Hepatocyte (in vitro differentiated cells): ENCODE measurements around the gene GRIK2.

Experiments
- EZH2 ChIP-seq: fragments of 200-600 bp; sonication (generic); IDR thresholded peaks from 2 replicates; pipeline ENCODE4 v1.6.1; 2016; ENCODE audit warnings: antibody characterized with exemption, mild to moderate bottlenecking, borderline replicate concordance
- EZH2phosphoT487 ChIP-seq: fragments of 200-600 bp; sonication (generic); IDR thresholded peaks from one replicate; pipeline ENCODE4 v1.6.1; 2018; ENCODE audit warnings: antibody characterized with exemption, mild to moderate bottlenecking, low read depth, moderate library complexity; ENCODE audit not compliant: unreplicated experiment, severe bottlenecking
- TF ChIP-seq, protein P1 (sequence below): fragments of 200-600 bp; sonication (generic); IDR thresholded peaks from 2 replicates; pipeline ENCODE4 v1.5.1; 2016; ENCODE audit warnings: antibody characterized with exemption, mild to moderate bottlenecking; ENCODE audit not compliant: poor library complexity

DNA sequence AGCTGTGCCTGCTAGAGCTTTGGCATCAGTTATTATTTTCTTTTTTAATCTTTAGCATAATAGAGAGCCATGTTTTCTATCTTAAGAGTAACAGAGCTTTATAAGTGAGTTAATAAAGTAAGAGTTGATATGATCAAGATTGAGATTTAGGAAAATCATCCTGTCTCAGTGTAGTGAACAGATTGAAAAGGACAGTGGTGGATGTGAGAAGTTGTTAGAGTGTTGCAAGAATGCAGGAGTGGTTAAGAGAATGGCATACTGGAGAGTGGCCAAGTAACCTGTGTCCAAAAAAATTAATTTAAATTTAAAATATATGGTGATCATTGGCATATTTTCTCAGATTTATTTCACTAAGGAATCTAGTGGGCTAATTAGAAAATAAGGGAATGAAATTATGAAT, 629.3 kb downstream of the GRIK2 start:
- TF ChIP-seq EZH2 = no peak
- TF ChIP-seq, protein P1, sequence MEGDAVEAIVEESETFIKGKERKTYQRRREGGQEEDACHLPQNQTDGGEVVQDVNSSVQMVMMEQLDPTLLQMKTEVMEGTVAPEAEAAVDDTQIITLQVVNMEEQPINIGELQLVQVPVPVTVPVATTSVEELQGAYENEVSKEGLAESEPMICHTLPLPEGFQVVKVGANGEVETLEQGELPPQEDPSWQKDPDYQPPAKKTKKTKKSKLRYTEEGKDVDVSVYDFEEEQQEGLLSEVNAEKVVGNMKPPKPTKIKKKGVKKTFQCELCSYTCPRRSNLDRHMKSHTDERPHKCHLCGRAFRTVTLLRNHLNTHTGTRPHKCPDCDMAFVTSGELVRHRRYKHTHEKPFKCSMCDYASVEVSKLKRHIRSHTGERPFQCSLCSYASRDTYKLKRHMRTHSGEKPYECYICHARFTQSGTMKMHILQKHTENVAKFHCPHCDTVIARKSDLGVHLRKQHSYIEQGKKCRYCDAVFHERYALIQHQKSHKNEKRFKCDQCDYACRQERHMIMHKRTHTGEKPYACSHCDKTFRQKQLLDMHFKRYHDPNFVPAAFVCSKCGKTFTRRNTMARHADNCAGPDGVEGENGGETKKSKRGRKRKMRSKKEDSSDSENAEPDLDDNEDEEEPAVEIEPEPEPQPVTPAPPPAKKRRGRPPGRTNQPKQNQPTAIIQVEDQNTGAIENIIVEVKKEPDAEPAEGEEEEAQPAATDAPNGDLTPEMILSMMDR = no peak
- no peak for TF ChIP-seq EZH2phosphoT487
